ENCODE data around the gene PTGES. TPM values are rescaled to one million over a fixed set of nuclear protein-coding genes. Genes with fewer than 3 reads are reported as not detected.

The PTGES gene
- total RNA-seq, 1 donor from 2014 or later = not detected

GRCh38 chr9:129697656-129698253 is 55.1 kb downstream of the PTGES start:
- no peak for DNase-seq
- no peak overlapping the region for H3K27ac Mint-ChIP-seq
- ChIA-PET POLR2A (interaction anchor here (0.6 kb wide), 1 partner anchor 28 kb away, joined by 6 read pairs; no protein-coding TSS in a partner anchor), CTCF (no interaction called here)
- intact Hi-C loops (cut with micrococcal nuclease) = no loop called here
- H3K36me3 Mint-ChIP-seq (ENCODE audit: low read depth) = no peaks in the 10 kb centered on the region
- no peak overlapping the region for H3K4me3 Mint-ChIP-seq
- peaks cover 2% of the 10 kb centered on the region for H3K4me1 Mint-ChIP-seq
- ATAC-seq (ENCODE audit: low read depth) = no peak
- H3K27me3 Mint-ChIP-seq = peaks cover 43% of the 10 kb centered on the region
- no peaks in the 10 kb centered on the region for H3K9me3 Mint-ChIP-seq
- no peak for TF ChIP-seq CTCF (IDR thresholded peaks at IDR 0.05)

- ChIA-PET POLR2A (no interaction called here), CTCF (no interaction called here)
- ATAC-seq (ENCODE audit: low read depth) (no peak), DNase-seq (no peak)
- intact Hi-C loops (cut with micrococcal nuclease) = no loop called here
- Mint-ChIP-seq H3K9me3 (peaks cover 3% of the 10 kb centered on the region), H3K27ac (no peak overlapping the region), H3K4me3 (no peak overlapping the region), H3K27me3 (peaks cover 45% of the 10 kb centered on the region), H3K4me1 (peaks cover 2% of the 10 kb centered on the region), H3K36me3 (ENCODE audit: low read depth) (no peaks in the 10 kb centered on the region)
- no peak for TF ChIP-seq CTCF (IDR thresholded peaks at IDR 0.05)
These were observed 55.7 kb downstream of the PTGES start for GRCh38 chr9:129696944-129697655.

- Mint-ChIP-seq H3K36me3 (ENCODE audit: low read depth) (no peaks in the 10 kb centered on the region), H3K4me3 (no peak overlapping the region), H3K27me3 (peaks cover 47% of the 10 kb centered on the region), H3K4me1 (peaks cover 2% of the 10 kb centered on the region), H3K9me3 (peaks cover 3% of the 10 kb centered on the region), H3K27ac (no peak overlapping the region)
- ATAC-seq (ENCODE audit: low read depth) = no peak
- ChIA-PET CTCF (no interaction called here), POLR2A (interaction anchor here (0.6 kb wide), 1 partner anchor 530 kb away, joined by 4 read pairs; no protein-coding TSS in a partner anchor)
- intact Hi-C loops (cut with micrococcal nuclease) = no loop called here
- DNase-seq = no peak
- no peak for TF ChIP-seq CTCF (IDR thresholded peaks at IDR 0.05)
These were observed 57.0 kb downstream of the PTGES start for GRCh38 chr9:129695870-129696269.

GRCh38 chr9:129694243-129694646 is 58.6 kb downstream of the PTGES start:
- Mint-ChIP-seq H3K4me1 (peaks cover 2% of the 10 kb centered on the region), H3K4me3 (no peak overlapping the region), H3K27me3 (peaks cover 42% of the 10 kb centered on the region), H3K27ac (no peak overlapping the region), H3K36me3 (ENCODE audit: low read depth) (no peaks in the 10 kb centered on the region), H3K9me3 (peaks cover 3% of the 10 kb centered on the region)
- DNase-seq (no peak), ATAC-seq (ENCODE audit: low read depth) (no peak)
- intact Hi-C loops (cut with micrococcal nuclease) = no loop called here
- ChIA-PET POLR2A (no interaction called here), CTCF (no interaction called here)
- TF ChIP-seq CTCF (IDR thresholded peaks at IDR 0.05) = no peak

GRCh38 chr9:129693741-129694140 is 59.1 kb downstream of the PTGES start:
- no peaks in the 10 kb centered on the region for H3K36me3 Mint-ChIP-seq (ENCODE audit: low read depth)
- H3K27me3 Mint-ChIP-seq = peaks cover 38% of the 10 kb centered on the region
- ATAC-seq (ENCODE audit: low read depth) (no peak), DNase-seq (no peak)
- intact Hi-C loops (cut with micrococcal nuclease) = no loop called here
- no peak overlapping the region for H3K27ac Mint-ChIP-seq
- ChIA-PET POLR2A (no interaction called here), CTCF (no interaction called here)
- no peak overlapping the region for H3K4me3 Mint-ChIP-seq
- H3K4me1 Mint-ChIP-seq = peaks cover 2% of the 10 kb centered on the region
- peaks cover 3% of the 10 kb centered on the region for H3K9me3 Mint-ChIP-seq
- no peak for TF ChIP-seq CTCF (IDR thresholded peaks at IDR 0.05)
